ENCODE measurements around the gene U2AF1L4.
A peak's percentile ranks its signal among the peaks of the same experiment; 100 is the strongest.

Gene U2AF1L4

DNA sequence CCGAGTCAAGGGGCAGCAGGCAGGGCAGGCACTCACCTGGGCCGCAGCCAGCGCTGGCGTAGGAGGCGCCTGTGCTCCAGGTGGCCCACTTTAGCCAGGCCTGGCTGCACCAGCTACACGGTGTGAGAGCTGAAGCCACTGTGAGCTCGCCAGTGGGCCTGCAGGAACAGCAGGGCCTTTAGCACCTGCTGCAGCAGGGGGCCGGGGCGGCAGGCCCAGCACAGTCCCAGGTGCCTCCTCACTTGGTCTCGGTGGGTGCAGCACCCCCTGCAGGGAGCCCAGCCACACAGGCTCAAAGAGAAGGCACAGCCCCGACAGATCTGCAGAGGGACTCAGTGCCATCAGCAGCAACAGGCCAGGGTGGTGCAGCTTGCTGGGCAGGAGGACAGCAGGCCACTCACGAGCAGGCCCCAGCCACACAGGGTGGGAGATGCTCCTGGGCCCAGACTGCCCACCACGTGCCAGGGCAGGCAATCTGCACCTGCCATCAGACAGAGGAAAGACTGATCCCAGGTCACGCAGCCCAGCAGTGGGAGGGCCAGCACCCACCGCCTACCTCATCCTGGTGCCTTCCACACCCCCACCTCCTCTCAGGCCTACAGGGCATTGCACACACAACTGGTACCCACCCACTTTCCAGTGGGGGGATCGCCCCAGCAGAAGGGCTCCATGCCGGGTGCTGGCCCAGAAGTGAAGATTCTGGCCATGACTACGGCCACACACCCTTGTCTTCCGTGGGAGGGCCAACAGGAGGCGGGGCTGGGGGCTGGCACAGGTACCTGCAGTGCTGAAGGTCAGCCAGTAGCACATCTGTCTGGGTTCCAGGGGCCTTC is 46.0 kb upstream of the U2AF1L4 start:
- no peak for DNase-seq
- H3K36me3 ChIP-seq, result no peaks in the 10 kb centered on the region
- H3K4me3 ChIP-seq (ENCODE audit: low read depth, low read length), result no peak overlapping the region
- TF ChIP-seq, protein P1, sequence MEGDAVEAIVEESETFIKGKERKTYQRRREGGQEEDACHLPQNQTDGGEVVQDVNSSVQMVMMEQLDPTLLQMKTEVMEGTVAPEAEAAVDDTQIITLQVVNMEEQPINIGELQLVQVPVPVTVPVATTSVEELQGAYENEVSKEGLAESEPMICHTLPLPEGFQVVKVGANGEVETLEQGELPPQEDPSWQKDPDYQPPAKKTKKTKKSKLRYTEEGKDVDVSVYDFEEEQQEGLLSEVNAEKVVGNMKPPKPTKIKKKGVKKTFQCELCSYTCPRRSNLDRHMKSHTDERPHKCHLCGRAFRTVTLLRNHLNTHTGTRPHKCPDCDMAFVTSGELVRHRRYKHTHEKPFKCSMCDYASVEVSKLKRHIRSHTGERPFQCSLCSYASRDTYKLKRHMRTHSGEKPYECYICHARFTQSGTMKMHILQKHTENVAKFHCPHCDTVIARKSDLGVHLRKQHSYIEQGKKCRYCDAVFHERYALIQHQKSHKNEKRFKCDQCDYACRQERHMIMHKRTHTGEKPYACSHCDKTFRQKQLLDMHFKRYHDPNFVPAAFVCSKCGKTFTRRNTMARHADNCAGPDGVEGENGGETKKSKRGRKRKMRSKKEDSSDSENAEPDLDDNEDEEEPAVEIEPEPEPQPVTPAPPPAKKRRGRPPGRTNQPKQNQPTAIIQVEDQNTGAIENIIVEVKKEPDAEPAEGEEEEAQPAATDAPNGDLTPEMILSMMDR (IDR thresholded peaks at IDR 0.05; ENCODE audit: low read depth, low read length), result peak; percentile 16
- H3K9me3 ChIP-seq, result no peaks in the 10 kb centered on the region
- no peaks in the 10 kb centered on the region for H3K27me3 ChIP-seq
- H3K4me1 ChIP-seq, result no peaks in the 10 kb centered on the region

GRCh38 chr19:35789978-35790944 is 45.0 kb upstream of the U2AF1L4 start:
- Histone ChIP-seq H3K4me3 (ENCODE audit: low read depth, low read length) (no peak overlapping the region), H3K27me3 (no peaks in the 10 kb centered on the region), H3K9me3 (no peaks in the 10 kb centered on the region), H3K4me1 (no peaks in the 10 kb centered on the region), H3K36me3 (no peaks in the 10 kb centered on the region)
- TF ChIP-seq, protein P1 (IDR thresholded peaks at IDR 0.05; ENCODE audit: low read depth, low read length), result no peak
- no peak for DNase-seq

DNA sequence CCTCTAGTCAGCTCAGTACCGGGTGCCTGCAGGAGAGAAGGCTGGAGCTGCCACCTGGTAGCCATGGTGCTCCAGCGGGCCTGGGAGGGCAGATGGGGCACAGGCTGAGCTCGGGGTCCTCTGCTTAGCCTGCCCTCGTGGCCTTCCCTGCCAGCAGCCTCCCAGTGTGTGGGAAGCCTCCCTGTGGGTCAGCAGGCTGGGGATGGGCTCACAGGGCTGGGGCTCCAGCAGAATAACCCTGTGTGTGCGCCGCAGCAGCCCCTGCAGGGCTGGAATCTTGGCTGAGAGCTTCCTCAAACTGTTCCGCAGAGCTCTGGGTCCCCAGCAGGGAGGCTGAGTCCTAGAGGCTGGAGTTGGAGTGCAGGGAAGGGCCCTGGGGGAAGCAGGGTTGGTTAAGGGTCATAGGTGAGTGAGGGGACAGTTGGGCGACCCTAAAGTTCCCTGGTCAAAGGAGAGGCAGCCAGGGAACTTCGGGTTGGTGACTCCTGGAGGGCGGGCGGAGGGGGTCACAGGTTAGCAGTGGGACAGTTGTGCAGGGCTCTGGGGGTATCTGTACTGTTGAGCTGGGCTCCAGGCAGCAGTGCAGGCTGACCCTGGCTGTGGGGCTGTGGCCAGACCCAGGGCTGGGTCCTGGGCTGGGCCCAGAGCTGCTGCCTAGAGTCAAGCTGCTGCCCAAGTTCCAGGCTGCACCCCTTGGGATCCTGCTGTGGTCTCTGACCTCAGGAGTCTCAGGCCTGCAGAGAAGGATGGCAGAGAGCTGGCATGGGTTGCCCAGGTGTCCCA is 44.2 kb upstream of the U2AF1L4 start:
- TF ChIP-seq, protein P1 (IDR thresholded peaks at IDR 0.05; ENCODE audit: low read depth, low read length), result no peak
- Histone ChIP-seq H3K9me3 (no peaks in the 10 kb centered on the region), H3K36me3 (no peaks in the 10 kb centered on the region), H3K4me1 (no peaks in the 10 kb centered on the region), H3K27me3 (no peaks in the 10 kb centered on the region), H3K4me3 (ENCODE audit: low read depth, low read length) (no peak overlapping the region)
- no peak for DNase-seq

GRCh38 chr19:35788205-35788960 is 43.2 kb upstream of the U2AF1L4 start:
- H3K4me3 ChIP-seq (ENCODE audit: low read depth, low read length), result no peak overlapping the region
- H3K36me3 ChIP-seq, result no peaks in the 10 kb centered on the region
- TF ChIP-seq, protein P1 (IDR thresholded peaks at IDR 0.05; ENCODE audit: low read depth, low read length), result no peak
- no peaks in the 10 kb centered on the region for H3K9me3 ChIP-seq
- H3K4me1 ChIP-seq, result no peaks in the 10 kb centered on the region
- H3K27me3 ChIP-seq, result no peaks in the 10 kb centered on the region
- DNase-seq, result no peak

DNA sequence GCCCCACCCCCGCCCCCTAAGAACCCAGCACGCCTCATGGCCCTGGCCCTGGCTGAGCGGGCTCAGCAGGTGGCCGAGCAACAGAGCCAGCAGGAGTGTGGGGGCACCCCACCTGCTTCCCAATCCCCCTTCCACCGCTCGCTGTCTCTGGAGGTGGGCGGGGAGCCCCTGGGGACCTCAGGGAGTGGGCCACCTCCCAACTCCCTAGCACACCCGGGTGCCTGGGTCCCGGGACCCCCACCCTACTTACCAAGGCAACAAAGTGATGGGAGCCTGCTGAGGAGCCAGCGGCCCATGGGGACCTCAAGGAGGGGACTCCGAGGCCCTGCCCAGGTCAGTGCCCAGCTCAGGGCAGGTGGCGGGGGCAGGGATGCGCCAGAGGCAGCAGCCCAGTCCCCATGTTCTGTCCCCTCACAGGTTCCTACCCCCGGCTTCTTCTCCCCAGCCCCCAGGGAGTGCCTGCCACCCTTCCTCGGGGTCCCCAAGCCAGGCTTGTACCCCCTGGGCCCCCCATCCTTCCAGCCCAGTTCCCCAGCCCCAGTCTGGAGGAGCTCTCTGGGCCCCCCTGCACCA is 42.1 kb upstream of the U2AF1L4 start:
- DNase-seq, result no peak
- Histone ChIP-seq H3K9me3 (no peaks in the 10 kb centered on the region), H3K4me1 (no peaks in the 10 kb centered on the region), H3K27me3 (no peaks in the 10 kb centered on the region), H3K4me3 (ENCODE audit: low read depth, low read length) (no peak overlapping the region), H3K36me3 (peaks cover 2% of the 10 kb centered on the region; the same call in 1 of the 2 replicates)
- TF ChIP-seq, protein P1 (IDR thresholded peaks at IDR 0.05; ENCODE audit: low read depth, low read length), result no peak
